HEK293T (cell line): ENCODE measurements around the gene MEA1.

Experiments
- CTCF ChIA-PET: fragments of 350-600 bp; formaldehyde crosslinking; extraction: SDS; loops from one replicate; lab custom pipeline; 2021; ENCODE audit warnings: antibody characterized with exemption, inconsistent platforms; lab: Yijun Ruan, JAX
- POLR2A ChIA-PET: fragments of 350-600 bp; formaldehyde crosslinking; extraction: SDS; loops from one replicate; lab custom pipeline; 2020; ENCODE audit warnings: antibody characterized with exemption, inconsistent platforms; lab: Yijun Ruan, JAX
- DNase-seq: peaks from one replicate; pipeline ENCODE4 v3.0.0; 2012; ENCODE audit warnings: mixed read lengths; ENCODE audit errors: extremely low spot score
- ARNT ChIP-seq: fragments of 450-650 bp; IDR thresholded peaks from 2 replicates; pipeline ENCODE4 v1.6.1; 2017; ENCODE audit warnings: mild to moderate bottlenecking
- BHLHE40 ChIP-seq: fragments of 450-650 bp; IDR thresholded peaks from 2 replicates; pipeline ENCODE4 v1.6.1; 2016; ENCODE audit warnings: mild to moderate bottlenecking, moderate library complexity, borderline replicate concordance
- CTBP1 ChIP-seq: fragments of 450-650 bp; IDR thresholded peaks from 2 replicates; pipeline ENCODE4 v1.6.1; 2016; ENCODE audit warnings: borderline replicate concordance
- ELF4 ChIP-seq: fragments of 450-650 bp; IDR thresholded peaks from 2 replicates; pipeline ENCODE4 v1.6.1; 2017; ENCODE audit warnings: antibody characterized with exemption
- FOXA1 ChIP-seq: fragments of 450-650 bp; IDR thresholded peaks from 2 replicates; pipeline ENCODE4 v1.6.1; 2016; ENCODE audit warnings: mild to moderate bottlenecking
- FOXK2 ChIP-seq: fragments of 450-650 bp; IDR thresholded peaks from 2 replicates; pipeline ENCODE4 v1.6.1; 2016; ENCODE audit warnings: mild to moderate bottlenecking
- FOXM1 ChIP-seq: fragments of 450-650 bp; IDR thresholded peaks from 2 replicates; pipeline ENCODE4 v1.6.1; 2017; ENCODE audit warnings: mild to moderate bottlenecking, borderline replicate concordance
- HDGF ChIP-seq: fragments of 450-650 bp; IDR thresholded peaks from 2 replicates; pipeline ENCODE4 v1.6.1; 2017; ENCODE audit warnings: antibody characterized with exemption, borderline replicate concordance
- L3MBTL2 ChIP-seq: fragments of 450-650 bp; conservative IDR thresholded peaks from 2 replicates; pipeline ENCODE4 v1.6.1; 2016; ENCODE audit warnings: mild to moderate bottlenecking
- LEF1 ChIP-seq: fragments of 450-650 bp; IDR thresholded peaks from 2 replicates; pipeline ENCODE4 v1.6.1; 2017; ENCODE audit warnings: mild to moderate bottlenecking, borderline replicate concordance
- NFRKB ChIP-seq: fragments of 450-650 bp; IDR thresholded peaks from 2 replicates; pipeline ENCODE4 v1.6.1; 2016; ENCODE audit warnings: mild to moderate bottlenecking, moderate library complexity
- SP1 ChIP-seq: fragments of 450-650 bp; IDR thresholded peaks from 2 replicates; pipeline ENCODE4 v1.6.1; 2017
- SUZ12 ChIP-seq: fragments of 450-650 bp; IDR thresholded peaks from 2 replicates; pipeline ENCODE4 v1.6.1; 2016; ENCODE audit warnings: mild to moderate bottlenecking
- TARDBP ChIP-seq: fragments of 450-650 bp; IDR thresholded peaks from 2 replicates; pipeline ENCODE4 v1.6.1; 2016
- ZNF384 ChIP-seq: fragments of 450-650 bp; IDR thresholded peaks from 2 replicates; pipeline ENCODE4 v1.6.1; 2016
- TF ChIP-seq, protein P1 (sequence below): fragments of 450-650 bp; IDR thresholded peaks from 2 replicates; pipeline ENCODE4 v1.6.1; 2016

MEA1 gene

DNA sequence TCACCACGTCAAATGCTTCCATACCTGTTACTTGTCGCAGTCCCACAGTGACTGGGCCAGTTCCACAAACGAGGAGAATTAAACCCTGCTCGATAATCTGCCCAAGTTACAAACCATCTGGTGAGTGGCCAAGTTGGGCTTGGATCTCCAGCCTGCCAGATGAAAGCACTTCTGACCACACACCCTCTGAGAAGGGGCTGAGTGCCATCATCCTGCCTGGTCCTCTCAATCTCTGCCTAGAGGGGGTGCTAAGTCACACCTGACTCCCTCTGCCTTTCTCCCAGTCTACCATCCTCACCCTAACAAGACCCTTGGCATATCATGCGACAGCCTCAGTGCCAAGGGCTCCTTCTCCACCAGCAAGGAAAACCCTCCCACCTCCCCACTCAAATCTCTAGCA is 23.5 kb upstream of the MEA1 start:
- POLR2A ChIA-PET, result interaction anchor here (0.8 kb wide), 1 partner anchor 23 kb away, joined by 3 read pairs; the partner anchor contains the start of genes KLHDC3 and MEA1
- TF ChIP-seq ELF4 (no peak), BHLHE40 (no peak), L3MBTL2 (no peak), FOXK2 (no peak), SUZ12 (no peak), LEF1 (no peak), FOXA1 (no peak), TARDBP (no peak), ZNF384 (no peak), CTBP1 (no peak), HDGF (no peak), NFRKB (no peak)
- TF ChIP-seq, protein P1, sequence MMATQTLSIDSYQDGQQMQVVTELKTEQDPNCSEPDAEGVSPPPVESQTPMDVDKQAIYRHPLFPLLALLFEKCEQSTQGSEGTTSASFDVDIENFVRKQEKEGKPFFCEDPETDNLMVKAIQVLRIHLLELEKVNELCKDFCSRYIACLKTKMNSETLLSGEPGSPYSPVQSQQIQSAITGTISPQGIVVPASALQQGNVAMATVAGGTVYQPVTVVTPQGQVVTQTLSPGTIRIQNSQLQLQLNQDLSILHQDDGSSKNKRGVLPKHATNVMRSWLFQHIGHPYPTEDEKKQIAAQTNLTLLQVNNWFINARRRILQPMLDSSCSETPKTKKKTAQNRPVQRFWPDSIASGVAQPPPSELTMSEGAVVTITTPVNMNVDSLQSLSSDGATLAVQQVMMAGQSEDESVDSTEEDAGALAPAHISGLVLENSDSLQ, result no peak
- no peak for DNase-seq
- CTCF ChIA-PET, result no interaction called here

DNA sequence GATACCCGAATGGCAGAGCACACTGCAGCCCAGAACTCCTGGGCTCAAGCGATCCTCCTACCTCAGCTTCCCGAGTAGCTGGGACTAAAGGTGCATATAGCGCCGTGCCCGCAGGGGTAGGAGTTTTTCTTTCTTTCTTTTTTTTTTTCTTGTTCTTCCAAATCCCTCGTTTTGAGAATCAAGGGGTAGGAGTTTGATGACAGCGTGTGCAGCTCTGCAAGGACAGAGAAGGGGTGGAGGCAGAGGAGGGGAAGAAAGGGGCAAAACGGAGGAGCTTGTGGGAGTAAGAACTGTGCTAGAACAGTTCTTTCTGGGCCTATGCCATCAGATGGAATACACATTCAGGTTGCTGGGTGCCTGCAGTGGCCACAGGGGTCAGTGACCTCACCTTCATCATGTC is 23.0 kb upstream of the MEA1 start:
- CTCF ChIA-PET, result no interaction called here
- no peak for TF ChIP-seq FOXA1
- TF ChIP-seq, protein P1, result no peak
- TF ChIP-seq CTBP1, result no peak
- TF ChIP-seq L3MBTL2, result no peak
- no peak for TF ChIP-seq FOXK2
- no peak for TF ChIP-seq HDGF
- POLR2A ChIA-PET, result interaction anchor here (0.8 kb wide), 1 partner anchor 23 kb away, joined by 3 read pairs; the partner anchor contains the start of genes KLHDC3 and MEA1
- no peak for DNase-seq

DNA sequence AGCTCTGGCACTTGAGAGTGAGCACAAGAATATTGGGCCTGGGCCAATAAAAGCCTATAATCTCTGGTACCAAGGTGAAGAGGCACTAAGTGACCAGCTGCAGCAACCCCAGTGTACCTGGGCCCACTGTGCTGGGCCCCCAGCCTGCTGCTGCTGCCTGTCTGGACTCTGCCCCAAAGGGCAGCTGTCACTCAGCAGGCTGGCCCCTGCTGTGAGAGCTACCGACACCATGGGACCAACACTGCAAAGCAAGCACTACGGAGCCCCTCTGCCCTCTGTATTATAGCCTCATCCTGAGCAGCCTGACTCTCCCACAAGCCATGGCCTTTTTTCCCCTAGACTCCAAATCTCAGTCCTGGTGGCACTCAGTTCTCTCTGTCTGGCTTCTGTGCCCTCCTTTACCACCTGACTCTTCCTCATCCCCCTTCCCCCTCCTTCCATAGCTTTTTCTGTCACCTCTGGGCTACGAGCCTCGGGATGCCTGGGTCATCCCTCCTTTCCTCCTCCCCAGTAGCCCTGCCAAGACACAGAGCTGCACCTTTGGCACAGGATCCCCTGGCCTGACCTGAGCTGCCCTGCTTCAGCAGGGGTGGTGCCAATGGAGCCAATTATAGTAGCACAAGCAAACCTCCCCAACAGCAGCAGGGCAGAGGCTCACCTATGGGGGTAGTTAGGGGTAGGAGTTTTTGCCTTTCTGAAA is 21.9 kb upstream of the MEA1 start:
- DNase-seq, result no peak
- TF ChIP-seq NFRKB (no peak), CTBP1 (no peak), ZNF384 (no peak), TARDBP (no peak), FOXK2 (no peak), HDGF (no peak), SP1 (no peak), LEF1 (no peak), SUZ12 (no peak), ARNT (no peak), FOXM1 (no peak), BHLHE40 (no peak), FOXA1 (no peak), ELF4 (no peak), L3MBTL2 (no peak)
- TF ChIP-seq, protein P1, result no peak
- POLR2A ChIA-PET, result interaction anchor here (0.8 to 1.6 kb wide), 2 partner anchors 52 to 57 kb away, joined by 3 to 7 read pairs; partner anchors contain the start of genes PEX6 and PPP2R5D
- CTCF ChIA-PET, result no interaction called here

DNA sequence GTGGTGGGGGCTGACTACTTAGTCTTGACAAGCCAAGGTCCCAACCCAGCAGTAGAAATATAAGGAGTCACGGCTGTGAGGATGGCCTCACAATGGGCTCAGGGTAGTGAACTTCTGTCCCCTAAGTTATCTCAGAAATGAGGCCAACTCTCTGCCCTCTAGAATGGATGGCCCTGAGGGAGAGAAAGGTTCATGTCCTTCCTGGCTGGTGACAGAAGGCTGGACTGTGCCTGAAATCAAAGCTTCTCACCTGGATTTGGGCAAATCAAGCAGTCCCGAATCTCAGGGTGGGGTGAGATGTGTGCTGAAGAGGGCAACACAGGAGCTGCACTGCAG is 20.4 kb upstream of the MEA1 start:
- POLR2A ChIA-PET, result interaction anchor here (1.0 kb wide), 1 partner anchor 20 kb away, joined by 5 read pairs; the partner anchor contains the start of gene CUL7
- CTCF ChIA-PET, result no interaction called here
- no peak for DNase-seq
- TF ChIP-seq ELF4 (no peak), FOXK2 (no peak), FOXA1 (no peak), ARNT (no peak), LEF1 (no peak)

DNA sequence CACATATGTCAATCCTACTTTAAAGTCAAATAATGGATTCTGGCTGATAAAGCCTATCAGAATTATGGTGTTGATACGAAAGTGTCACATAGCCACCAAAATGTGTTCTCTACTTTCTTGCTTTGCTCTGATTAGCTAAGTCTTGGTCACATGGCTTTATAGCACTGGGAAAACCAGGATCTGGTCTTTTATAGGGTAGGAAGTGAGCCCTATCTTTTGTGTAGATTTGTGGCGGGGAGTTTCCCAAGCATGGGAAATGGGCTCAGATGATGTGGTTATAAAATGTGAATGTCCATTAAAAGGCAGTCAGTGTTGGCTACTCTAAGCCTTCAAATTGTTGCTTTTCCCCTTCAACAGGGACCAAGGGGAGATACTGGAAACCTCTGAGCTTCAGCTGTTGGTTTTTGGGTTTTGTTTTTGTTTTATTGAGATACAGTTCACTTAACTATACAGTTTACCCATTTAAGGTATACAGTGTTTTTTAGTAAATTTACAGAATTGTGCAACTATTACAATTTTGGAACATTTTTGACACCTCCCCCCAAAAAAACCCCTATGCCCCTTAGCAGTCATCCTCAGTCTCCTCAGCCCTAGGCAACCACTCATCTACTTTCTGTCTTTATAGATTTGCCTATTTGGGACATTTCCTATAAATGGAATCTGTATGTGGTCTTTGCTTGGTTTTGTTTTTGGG is 19.9 kb upstream of the MEA1 start:
- TF ChIP-seq NFRKB, result no peak
- TF ChIP-seq CTBP1, result no peak
- TF ChIP-seq SP1, result no peak
- TF ChIP-seq TARDBP, result no peak
- no peak for TF ChIP-seq FOXA1
- TF ChIP-seq SUZ12, result no peak
- no peak for TF ChIP-seq FOXK2
- no peak for TF ChIP-seq LEF1
- DNase-seq, result no peak
- CTCF ChIA-PET, result no interaction called here
- POLR2A ChIA-PET, result interaction anchor here (1.0 kb wide), 1 partner anchor 20 kb away, joined by 5 read pairs; the partner anchor contains the start of gene CUL7

DNA sequence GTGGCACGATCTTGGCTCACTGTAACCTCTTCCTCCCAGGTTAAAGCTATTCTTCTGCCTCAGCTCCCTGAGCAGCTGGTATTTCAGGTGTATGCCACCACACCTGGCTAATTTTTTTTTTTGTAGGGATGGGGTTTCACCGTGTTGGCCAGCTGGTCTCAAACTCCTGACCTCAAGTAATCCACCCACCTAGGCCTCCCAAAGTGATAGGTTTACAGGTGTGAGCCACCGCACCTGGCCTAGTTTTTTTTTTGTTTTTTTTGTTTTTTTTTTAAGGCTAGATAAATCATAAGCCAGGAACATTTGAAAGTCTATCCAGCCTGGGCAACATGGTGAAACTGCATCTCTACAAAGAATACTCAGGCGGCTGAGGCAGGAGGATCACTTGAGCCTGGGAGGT is 18.6 kb upstream of the MEA1 start:
- TF ChIP-seq FOXM1 (no peak), TARDBP (no peak), ELF4 (no peak), FOXK2 (no peak), CTBP1 (no peak), FOXA1 (no peak), SP1 (no peak), BHLHE40 (no peak), HDGF (no peak), SUZ12 (no peak), ZNF384 (no peak), L3MBTL2 (no peak), LEF1 (no peak), ARNT (no peak), NFRKB (no peak)
- TF ChIP-seq, protein P1, result no peak
- ChIA-PET POLR2A (interaction anchor here (1.2 kb wide), 1 partner anchor 11 kb away, joined by 3 read pairs; the partner anchor contains the start of gene RRP36), CTCF (no interaction called here)
- DNase-seq, result no peak
